Measurements from ENCODE around the gene MBD5.

The MBD5 gene

GRCh38 chr2:148342086-148342485, 321.2 kb downstream of the MBD5 start:
- DNase-seq = no peak

- DNase-seq = no peak
Observed at GRCh38 chr2:148350199-148350598, 329.3 kb downstream of the MBD5 start.

GRCh38 chr2:148351437-148352143, 330.7 kb downstream of the MBD5 start:
- DNase-seq = no peak

GRCh38 chr2:148358375-148358774, 337.5 kb downstream of the MBD5 start:
- no peak for DNase-seq

- no peak for DNase-seq
Observed at GRCh38 chr2:148360662-148361061, 339.8 kb downstream of the MBD5 start.

- DNase-seq = no peak
Observed at GRCh38 chr2:148362144-148362796, 341.4 kb downstream of the MBD5 start.

- DNase-seq = no peak
Observed at GRCh38 chr2:148375214-148375613, 354.3 kb downstream of the MBD5 start.

GRCh38 chr2:148391324-148391723, 370.4 kb downstream of the MBD5 start:
- DNase-seq = no peak

- no peak for DNase-seq
Observed at GRCh38 chr2:148402786-148403185, 381.9 kb downstream of the MBD5 start.

GRCh38 chr2:148410899-148411298, 390.0 kb downstream of the MBD5 start:
- no peak for DNase-seq

GRCh38 chr2:148416248-148416647, 395.4 kb downstream of the MBD5 start:
- no peak for DNase-seq

GRCh38 chr2:148430101-148430500, 409.2 kb downstream of the MBD5 start:
- DNase-seq = no peak

- no peak for DNase-seq
Observed at GRCh38 chr2:148447877-148448276, 427.0 kb downstream of the MBD5 start.

GRCh38 chr2:148450531-148450930, 429.6 kb downstream of the MBD5 start:
- DNase-seq = no peak

GRCh38 chr2:148451046-148451445, 430.2 kb downstream of the MBD5 start:
- DNase-seq = no peak

- DNase-seq = no peak
Observed at GRCh38 chr2:148455791-148456190, 434.9 kb downstream of the MBD5 start.

- DNase-seq = no peak
Observed at GRCh38 chr2:148458171-148458570, 437.3 kb downstream of the MBD5 start.

GRCh38 chr2:148459377-148459778, 438.5 kb downstream of the MBD5 start:
- DNase-seq = no peak

- DNase-seq = no peak
Observed at GRCh38 chr2:148461876-148462275, 441.0 kb downstream of the MBD5 start.

- DNase-seq = no peak
Observed at GRCh38 chr2:148475626-148476025, 454.7 kb downstream of the MBD5 start.

- DNase-seq = no peak
Observed at GRCh38 chr2:148479398-148479797, 458.5 kb downstream of the MBD5 start.

GRCh38 chr2:148483665-148484064, 462.8 kb downstream of the MBD5 start:
- no peak for DNase-seq

GRCh38 chr2:148484066-148484465, 463.2 kb downstream of the MBD5 start:
- no peak for DNase-seq

GRCh38 chr2:148486655-148487054, 465.8 kb downstream of the MBD5 start:
- no peak for DNase-seq

- no peak for DNase-seq
Observed at GRCh38 chr2:148487439-148487838, 466.5 kb downstream of the MBD5 start.
